Astrocyte (in vitro differentiated cells and primary cell): ENCODE results near the gene UBLCP1.

Experiments
- EZH2 ChIP-seq: IDR thresholded peaks from 2 replicates; pipeline ENCODE4 v1.6.1; 2012; ENCODE audit warnings: mild to moderate bottlenecking, low read length, inconsistent platforms; ENCODE audit not compliant: insufficient read depth
- TF ChIP-seq, protein P1 (sequence below): IDR thresholded peaks from 2 replicates; pipeline ENCODE4 v1.5.1; 2011; ENCODE audit warnings: low read depth, mild to moderate bottlenecking, inconsistent platforms, low read length, moderate library complexity; ENCODE audit not compliant: insufficient read depth

DNA sequence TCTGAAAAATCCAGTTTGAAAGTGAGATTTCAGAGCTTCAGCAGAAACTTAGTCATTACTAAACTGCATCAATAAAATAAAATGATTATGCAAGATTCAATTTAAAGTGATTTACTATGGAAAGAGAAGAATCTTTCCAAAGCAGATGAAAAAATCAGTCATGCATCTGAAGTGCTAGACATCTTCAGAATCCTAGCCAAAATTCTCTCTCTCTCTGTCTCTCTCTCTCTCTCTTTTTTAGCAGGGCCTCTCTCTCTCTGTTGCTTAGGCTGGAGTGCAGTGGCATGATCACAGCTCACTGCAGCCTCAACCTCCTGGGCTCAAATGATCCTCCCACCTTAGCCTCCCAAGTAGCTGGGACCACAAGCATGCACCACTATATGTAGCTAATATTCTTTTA is 18.2 kb upstream of the UBLCP1 start:
- TF ChIP-seq, protein P1, sequence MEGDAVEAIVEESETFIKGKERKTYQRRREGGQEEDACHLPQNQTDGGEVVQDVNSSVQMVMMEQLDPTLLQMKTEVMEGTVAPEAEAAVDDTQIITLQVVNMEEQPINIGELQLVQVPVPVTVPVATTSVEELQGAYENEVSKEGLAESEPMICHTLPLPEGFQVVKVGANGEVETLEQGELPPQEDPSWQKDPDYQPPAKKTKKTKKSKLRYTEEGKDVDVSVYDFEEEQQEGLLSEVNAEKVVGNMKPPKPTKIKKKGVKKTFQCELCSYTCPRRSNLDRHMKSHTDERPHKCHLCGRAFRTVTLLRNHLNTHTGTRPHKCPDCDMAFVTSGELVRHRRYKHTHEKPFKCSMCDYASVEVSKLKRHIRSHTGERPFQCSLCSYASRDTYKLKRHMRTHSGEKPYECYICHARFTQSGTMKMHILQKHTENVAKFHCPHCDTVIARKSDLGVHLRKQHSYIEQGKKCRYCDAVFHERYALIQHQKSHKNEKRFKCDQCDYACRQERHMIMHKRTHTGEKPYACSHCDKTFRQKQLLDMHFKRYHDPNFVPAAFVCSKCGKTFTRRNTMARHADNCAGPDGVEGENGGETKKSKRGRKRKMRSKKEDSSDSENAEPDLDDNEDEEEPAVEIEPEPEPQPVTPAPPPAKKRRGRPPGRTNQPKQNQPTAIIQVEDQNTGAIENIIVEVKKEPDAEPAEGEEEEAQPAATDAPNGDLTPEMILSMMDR, result no peak
- no peak for TF ChIP-seq EZH2
